KMS-11 (cell line): ENCODE data around the gene PLCB4.

ENCODE experiments used
- H2AFZ ChIP-seq: fragments of 200-600 bp; sonication (generic); 2 replicates; pipeline ENCODE4 v1.6.1; 2016; ENCODE audit warnings: antibody characterized with exemption, mixed run types, low read depth
- H3K27ac ChIP-seq: fragments of 200-600 bp; sonication (generic); 2 replicates; pipeline ENCODE4 v1.6.1; 2016; ENCODE audit warnings: mild to moderate bottlenecking, mixed run types
- H3K27me3 ChIP-seq: fragments of 200-600 bp; sonication (generic); 2 replicates; pipeline ENCODE4 v1.6.1; 2017; ENCODE audit warnings: mild to moderate bottlenecking, low read depth, mixed run types, moderate library complexity; ENCODE audit not compliant: insufficient read depth
- H3K36me3 ChIP-seq: fragments of 200-600 bp; sonication (generic); 2 replicates; pipeline ENCODE4 v1.6.1; 2017; ENCODE audit warnings: mild to moderate bottlenecking, mixed run types; ENCODE audit not compliant: insufficient read depth
- H3K4me1 ChIP-seq: fragments of 200-600 bp; sonication (generic); 2 replicates; pipeline ENCODE4 v1.6.1; 2016; ENCODE audit warnings: mild to moderate bottlenecking, low read depth, mixed run types; ENCODE audit not compliant: poor library complexity, severe bottlenecking
- H3K4me2 ChIP-seq: fragments of 200-600 bp; sonication (generic); 2 replicates; pipeline ENCODE4 v1.7.0; 2016; ENCODE audit warnings: mild to moderate bottlenecking, mixed run types
- H3K4me3 ChIP-seq: fragments of 200-600 bp; sonication (generic); IDR thresholded peaks from 2 replicates; pipeline ENCODE4 v1.6.1; 2017; ENCODE audit warnings: low read depth, low read length, mixed read lengths; ENCODE audit not compliant: insufficient read depth
- H3K79me2 ChIP-seq: fragments of 200-600 bp; sonication (generic); 2 replicates; pipeline ENCODE4 v1.6.1; 2016; ENCODE audit warnings: low read depth, mixed run types; ENCODE audit not compliant: insufficient read depth
- H3K9ac ChIP-seq: fragments of 200-600 bp; sonication (generic); 2 replicates; pipeline ENCODE4 v1.6.1; 2016; ENCODE audit warnings: mild to moderate bottlenecking, mixed run types
- H4K20me1 ChIP-seq: fragments of 200-600 bp; sonication (generic); 2 replicates; pipeline ENCODE4 v1.6.1; 2016; ENCODE audit warnings: mild to moderate bottlenecking, mixed run types; ENCODE audit not compliant: insufficient read depth
- CTCF ChIP-seq: fragments of 200-600 bp; sonication (generic); conservative IDR thresholded peaks from 2 replicates; pipeline ENCODE4 v1.6.1; 2017; ENCODE audit warnings: low read depth, mild to moderate bottlenecking, antibody characterized with exemption, low read length, moderate library complexity, mixed read lengths

Gene PLCB4

GRCh38 chr20:9520086-9520485 is 451.2 kb downstream of the PLCB4 start:
- H3K4me3 ChIP-seq: no peak overlapping the region

GRCh38 chr20:9523636-9524035 is 454.7 kb downstream of the PLCB4 start:
- Histone ChIP-seq H3K79me2 (no peaks in the 10 kb centered on the region), H3K4me3 (no peak overlapping the region), H3K27me3 (no peaks in the 10 kb centered on the region), H3K9ac (no peak overlapping the region), H2AFZ (no peak overlapping the region), H3K4me2 (no peak overlapping the region), H3K27ac (no peak overlapping the region), H3K4me1 (no peaks in the 10 kb centered on the region), H4K20me1 (no peaks in the 10 kb centered on the region), H3K36me3 (no peaks in the 10 kb centered on the region)
- TF ChIP-seq CTCF: no peak

More at GRCh38 chr20:9520086-9520485, 451.2 kb downstream of the PLCB4 start:
- Histone ChIP-seq H3K9ac (no peak overlapping the region), H3K4me2 (no peak overlapping the region), H3K27ac (no peak overlapping the region), H3K79me2 (no peaks in the 10 kb centered on the region), H4K20me1 (no peaks in the 10 kb centered on the region), H2AFZ (no peak overlapping the region), H3K36me3 (no peaks in the 10 kb centered on the region), H3K27me3 (no peaks in the 10 kb centered on the region), H3K4me1 (no peaks in the 10 kb centered on the region)
- no peak for TF ChIP-seq CTCF
